Parathyroid adenoma (tissue), 2 donors: ENCODE data around the gene CHI3L2.

Experiments
- H2AFZ ChIP-seq: fragments of 300-600 bp; sonication (generic); one replicate; pipeline ENCODE4 v1.7.0; 2017; ENCODE audit warnings: antibody characterized with exemption, mild to moderate bottlenecking
- H3K27ac ChIP-seq: fragments of 300-600 bp; sonication (generic); one replicate; pipeline ENCODE4 v1.7.0; 2017
- H3K27me3 ChIP-seq: fragments of 300-600 bp; sonication (generic); one replicate; pipeline ENCODE4 v1.7.0; 2017; ENCODE audit warnings: low read length; ENCODE audit not compliant: control insufficient read depth, insufficient read depth
- H3K36me3 ChIP-seq: fragments of 300-600 bp; sonication (generic); one replicate; pipeline ENCODE4 v1.7.0; 2017; ENCODE audit warnings: low read length; ENCODE audit not compliant: control insufficient read depth, insufficient read depth
- H3K4me1 ChIP-seq: fragments of 300-600 bp; sonication (generic); one replicate; pipeline ENCODE4 v1.7.0; 2017; ENCODE audit warnings: control low read depth
- H3K4me2 ChIP-seq: fragments of 300-600 bp; sonication (generic); one replicate; pipeline ENCODE4 v1.7.0; 2017; ENCODE audit warnings: low read length
- H3K4me3 ChIP-seq: fragments of 300-600 bp; sonication (generic); one replicate; pipeline ENCODE4 v1.7.0; 2017; ENCODE audit warnings: low read depth, low read length
- H3K79me2 ChIP-seq: fragments of 300-600 bp; sonication (generic); one replicate; pipeline ENCODE4 v1.7.0; 2017; ENCODE audit warnings: control low read depth
- H3K9ac ChIP-seq: fragments of 300-600 bp; sonication (generic); one replicate; pipeline ENCODE4 v1.7.0; 2017; ENCODE audit warnings: mild to moderate bottlenecking
- H3K9me3 ChIP-seq: fragments of 300-600 bp; sonication (generic); one replicate; pipeline ENCODE4 v1.7.0; 2017; ENCODE audit warnings: low read length; ENCODE audit not compliant: control insufficient read depth
- TF ChIP-seq, protein P1 (sequence below): fragments of 300-600 bp; sonication (generic); IDR thresholded peaks from one replicate; pipeline ENCODE4 v1.7.0; 2017; ENCODE audit warnings: antibody characterized with exemption, mild to moderate bottlenecking
- donor health status: primary hyperparathyroidism.

CHI3L2 gene

DNA sequence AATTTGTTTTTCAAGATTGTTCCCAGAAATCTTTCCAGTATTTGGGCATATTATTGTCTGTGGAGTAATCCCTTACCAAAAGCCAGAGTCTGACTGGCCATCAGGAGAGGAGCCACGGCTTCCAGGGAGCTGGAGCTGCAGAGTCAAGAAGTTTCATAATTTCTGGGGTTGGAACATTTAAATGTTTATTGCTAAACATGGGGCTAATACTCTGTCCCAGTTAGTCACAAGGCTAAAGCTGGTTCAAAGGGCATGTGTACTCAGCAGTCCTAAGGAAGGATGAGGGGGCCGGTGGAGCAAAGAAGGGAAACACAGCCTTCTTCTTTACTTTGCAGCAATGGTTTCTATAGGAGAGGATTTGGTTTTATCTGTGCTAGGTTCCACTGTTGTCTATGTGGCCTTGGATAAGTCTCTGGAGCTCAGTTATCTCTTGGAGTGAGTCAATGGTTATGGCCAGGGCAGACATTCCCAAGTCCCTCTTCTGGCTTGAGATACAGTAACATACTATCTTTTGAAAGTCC, 36.5 kb upstream of the CHI3L2 start:
- Histone ChIP-seq H3K27me3 (no peaks in the 10 kb centered on the region), H3K4me2 (no peak overlapping the region), H3K79me2 (no peaks in the 10 kb centered on the region), H3K36me3 (no peaks in the 10 kb centered on the region), H3K9ac (no peak overlapping the region), H3K27ac (no peak overlapping the region), H3K9me3 (no peaks in the 10 kb centered on the region), H3K4me3 (no peak overlapping the region), H3K4me1 (no peaks in the 10 kb centered on the region), H2AFZ (no peak overlapping the region)
- TF ChIP-seq, protein P1, sequence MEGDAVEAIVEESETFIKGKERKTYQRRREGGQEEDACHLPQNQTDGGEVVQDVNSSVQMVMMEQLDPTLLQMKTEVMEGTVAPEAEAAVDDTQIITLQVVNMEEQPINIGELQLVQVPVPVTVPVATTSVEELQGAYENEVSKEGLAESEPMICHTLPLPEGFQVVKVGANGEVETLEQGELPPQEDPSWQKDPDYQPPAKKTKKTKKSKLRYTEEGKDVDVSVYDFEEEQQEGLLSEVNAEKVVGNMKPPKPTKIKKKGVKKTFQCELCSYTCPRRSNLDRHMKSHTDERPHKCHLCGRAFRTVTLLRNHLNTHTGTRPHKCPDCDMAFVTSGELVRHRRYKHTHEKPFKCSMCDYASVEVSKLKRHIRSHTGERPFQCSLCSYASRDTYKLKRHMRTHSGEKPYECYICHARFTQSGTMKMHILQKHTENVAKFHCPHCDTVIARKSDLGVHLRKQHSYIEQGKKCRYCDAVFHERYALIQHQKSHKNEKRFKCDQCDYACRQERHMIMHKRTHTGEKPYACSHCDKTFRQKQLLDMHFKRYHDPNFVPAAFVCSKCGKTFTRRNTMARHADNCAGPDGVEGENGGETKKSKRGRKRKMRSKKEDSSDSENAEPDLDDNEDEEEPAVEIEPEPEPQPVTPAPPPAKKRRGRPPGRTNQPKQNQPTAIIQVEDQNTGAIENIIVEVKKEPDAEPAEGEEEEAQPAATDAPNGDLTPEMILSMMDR = no peak

DNA sequence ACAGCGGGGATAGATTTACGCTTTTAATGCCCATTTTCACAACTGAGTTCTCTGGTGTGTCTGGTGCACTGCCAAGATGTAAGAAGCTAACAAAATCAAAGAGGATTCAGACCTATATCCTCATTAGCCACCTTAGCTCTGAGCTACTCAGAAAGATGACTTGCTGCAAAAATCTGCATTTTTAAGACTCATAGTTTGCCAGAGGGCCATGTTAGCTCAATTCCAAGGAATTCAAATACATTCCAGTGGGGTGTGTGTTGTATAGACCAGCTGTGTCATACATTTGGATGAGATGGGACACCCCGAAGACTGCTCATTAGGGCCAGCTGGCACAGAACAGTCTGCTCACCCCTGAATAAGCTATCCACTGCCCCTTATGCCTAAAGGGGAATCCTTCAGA, 36.0 kb upstream of the CHI3L2 start:
- H3K4me3 ChIP-seq = no peak overlapping the region
- TF ChIP-seq, protein P1 = no peak
- H2AFZ ChIP-seq = no peak overlapping the region
- no peak overlapping the region for H3K27ac ChIP-seq
- no peak overlapping the region for H3K9ac ChIP-seq
- no peaks in the 10 kb centered on the region for H3K27me3 ChIP-seq
- no peaks in the 10 kb centered on the region for H3K4me1 ChIP-seq
- H3K9me3 ChIP-seq = no peaks in the 10 kb centered on the region
- no peaks in the 10 kb centered on the region for H3K36me3 ChIP-seq
- no peak overlapping the region for H3K4me2 ChIP-seq
- no peaks in the 10 kb centered on the region for H3K79me2 ChIP-seq

DNA sequence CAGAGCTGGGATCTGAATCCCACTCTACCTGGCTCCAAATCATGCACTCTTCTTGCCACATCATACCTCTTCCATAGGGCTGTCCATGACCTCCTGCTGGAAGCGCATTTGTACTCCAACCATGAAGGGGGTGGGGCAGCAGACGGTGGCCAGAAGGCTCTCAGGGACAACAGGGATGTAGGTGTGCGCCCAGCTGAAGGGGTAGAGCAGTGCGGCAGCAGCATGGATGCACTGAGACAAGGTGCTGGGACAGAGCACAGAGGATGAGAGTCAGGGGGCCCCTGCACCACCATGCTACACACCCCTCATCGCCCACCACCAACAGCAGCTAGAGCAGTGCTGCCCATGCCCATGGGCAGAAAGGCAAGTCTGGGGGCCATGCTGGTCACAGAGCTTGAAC, 35.4 kb upstream of the CHI3L2 start:
- H3K27me3 ChIP-seq = no peaks in the 10 kb centered on the region
- H3K4me1 ChIP-seq = no peaks in the 10 kb centered on the region
- no peak overlapping the region for H2AFZ ChIP-seq
- no peak overlapping the region for H3K4me2 ChIP-seq
- no peaks in the 10 kb centered on the region for H3K79me2 ChIP-seq
- H3K36me3 ChIP-seq = no peaks in the 10 kb centered on the region
- H3K27ac ChIP-seq = no peak overlapping the region
- H3K9me3 ChIP-seq = no peaks in the 10 kb centered on the region
- TF ChIP-seq, protein P1 = no peak
- no peak overlapping the region for H3K4me3 ChIP-seq
- H3K9ac ChIP-seq = no peak overlapping the region

DNA sequence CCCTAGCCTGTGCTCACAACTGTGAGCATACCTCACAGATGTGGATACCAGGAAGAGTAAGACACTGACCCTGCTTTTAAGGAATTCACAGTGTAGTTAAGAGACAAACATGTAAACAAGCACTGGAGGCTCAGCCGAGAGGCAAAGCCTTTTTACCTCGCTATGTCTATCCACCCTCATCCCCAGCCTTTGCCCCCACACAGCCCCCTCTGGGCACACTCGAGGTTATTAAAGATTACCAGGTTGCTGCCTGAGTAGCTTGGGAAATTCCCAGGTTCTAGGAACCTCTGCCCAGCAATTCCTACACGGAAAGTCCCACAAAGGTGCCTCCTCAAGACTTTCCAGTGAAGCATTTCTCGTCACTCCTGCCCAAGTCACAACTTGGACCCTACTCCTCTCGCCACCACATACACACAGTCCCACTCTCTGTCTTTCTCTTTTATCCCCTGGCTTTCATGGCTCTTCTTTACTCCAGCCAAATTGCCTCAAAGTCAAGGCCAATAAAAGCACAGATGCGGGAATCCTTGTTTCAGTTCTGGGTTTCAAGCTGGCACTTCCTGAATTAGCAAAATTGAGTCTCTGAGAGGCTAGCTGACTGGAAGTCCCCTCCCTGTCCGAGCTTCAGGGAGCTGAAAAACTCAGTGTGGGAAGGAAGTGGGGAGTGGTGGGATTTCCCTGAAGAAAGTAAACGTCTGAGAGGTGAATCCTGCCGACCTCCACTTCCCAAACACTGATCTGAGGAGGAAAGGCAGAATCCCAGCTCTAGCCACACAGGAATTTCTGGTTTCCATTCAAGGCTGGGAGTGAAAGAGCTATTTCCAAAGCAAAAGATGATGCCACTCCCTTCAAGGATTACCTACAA, 34.6 kb upstream of the CHI3L2 start:
- Histone ChIP-seq H3K27ac (no peak overlapping the region), H3K27me3 (no peaks in the 10 kb centered on the region), H3K4me3 (no peak overlapping the region), H3K9me3 (no peaks in the 10 kb centered on the region), H3K79me2 (no peaks in the 10 kb centered on the region), H3K9ac (no peak overlapping the region), H3K4me2 (no peak overlapping the region), H2AFZ (no peak overlapping the region), H3K4me1 (no peaks in the 10 kb centered on the region), H3K36me3 (no peaks in the 10 kb centered on the region)
- TF ChIP-seq, protein P1 = no peak
